ENCODE measurements around the gene PDPR. TPM values are rescaled to one million over a fixed set of nuclear protein-coding genes. Genes with fewer than 3 reads are reported as not detected.
"Not testable (repeated sequence)": the region's sequence is repeated elsewhere in the genome, so short reads cannot be mapped to it uniquely, and the experiment has no call there.

PDPR gene
- total and polyA plus RNA-seq, 10 of the 15 experiments (the other 5 are each of a cell fraction or from before 2014, with no cell fraction given): 2.6 to 29.1 (median 6.8) TPM

DNA sequence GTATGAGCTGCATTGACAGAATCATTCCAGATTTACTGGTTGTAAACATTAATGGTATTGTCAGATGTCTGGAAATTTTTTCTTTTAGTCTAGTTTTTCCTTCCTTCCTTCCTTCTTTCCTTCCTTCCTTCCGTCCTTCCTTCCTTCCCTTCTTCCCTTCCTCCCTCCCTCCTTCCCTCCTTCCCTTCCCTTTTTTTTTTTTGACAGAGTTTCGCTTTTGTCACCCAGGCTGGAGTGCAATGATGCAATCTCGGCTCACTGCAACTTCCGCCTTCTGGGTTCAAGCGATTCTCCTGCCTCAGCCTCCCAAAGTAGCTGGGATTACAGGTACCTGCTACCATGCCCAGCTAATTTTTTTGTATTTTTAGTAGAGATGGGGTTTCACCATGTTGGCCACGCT is 24.8 kb upstream of the PDPR start:
- FAIRE-seq; BruUV-seq (replicated peaks); in situ Hi-C loops (cut with MboI); H3K27ac ChIP-seq (ENCODE audit: control insufficient read depth, insufficient read depth); H2AFZ ChIP-seq (ENCODE audit: control insufficient read depth, low read depth, low read length); H3K79me2 ChIP-seq (ENCODE audit: control insufficient read depth, insufficient read depth, low read length); ATAC-seq; DNase-seq (ENCODE audit: low read depth, low spot score); intact Hi-C loops (cut with micrococcal nuclease; ENCODE audit: unreplicated experiment); H3K9me3 ChIP-seq (replicated peaks; ENCODE audit: control insufficient read depth, insufficient read depth, low read length); POLR2A ChIA-PET; H3K27me3 ChIP-seq (replicated peaks in 1 of 2; ENCODE audit: control insufficient read depth in 2 of 2, insufficient read depth in 2 of 2, low read length in 1 of 2); H4K20me1 ChIP-seq (ENCODE audit: control insufficient read depth, insufficient read depth); H3K36me3 ChIP-seq (ENCODE audit: control insufficient read depth in 2 of 2, insufficient read depth in 2 of 2, low read length in 1 of 2); SMC1A ChIA-PET (ENCODE audit: uncharacterized antibody, unreplicated experiment); H3K9ac ChIP-seq (ENCODE audit: control insufficient read depth, insufficient read depth, low read length); H3K4me3 ChIP-seq; RAD21 ChIA-PET (ENCODE audit: unreplicated experiment); H3K4me1 ChIP-seq (ENCODE audit: control insufficient read depth, insufficient read depth, low read length); H3K4me2 ChIP-seq (ENCODE audit: control insufficient read depth, insufficient read depth): not testable (repeated sequence)
- WGBS (ENCODE audit: insufficient coverage, insufficient replicate concordance, low lambda C conversion rate, missing lambda C conversion rate): 60% methylated on average over 3 of the region's 6 CpGs
- CTCF ChIA-PET: interaction anchor here (0.6 kb wide), 1 partner anchor 542 kb away, joined by 3 read pairs; no protein-coding TSS in a partner anchor

DNA sequence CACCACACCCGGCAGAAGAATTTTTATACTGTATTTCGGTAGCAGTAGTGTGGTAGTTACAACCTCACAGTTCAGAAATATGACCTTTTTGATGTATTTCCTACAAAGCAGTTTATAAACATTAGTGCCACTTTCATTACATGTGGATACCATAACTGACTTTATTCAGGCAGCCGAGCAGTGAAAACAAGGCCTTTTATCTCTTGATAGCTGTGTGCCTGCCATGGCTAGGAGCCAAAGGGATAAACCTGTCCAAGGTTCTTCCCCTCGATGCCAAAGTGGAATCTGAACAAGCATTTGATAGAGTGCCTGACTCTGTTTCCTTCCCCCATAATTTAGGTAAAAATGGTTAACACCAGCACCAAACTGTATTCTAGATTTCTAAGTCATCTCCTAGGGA is 23.0 kb upstream of the PDPR start:
- H3K27me3 ChIP-seq (replicated peaks in 1 of 2; ENCODE audit: control insufficient read depth in 2 of 2, insufficient read depth in 2 of 2, low read length in 1 of 2); intact Hi-C loops (cut with micrococcal nuclease; ENCODE audit: unreplicated experiment); SMC1A ChIA-PET (ENCODE audit: uncharacterized antibody, unreplicated experiment); POLR2A ChIA-PET; H3K9me3 ChIP-seq (replicated peaks; ENCODE audit: control insufficient read depth, insufficient read depth, low read length); CTCF ChIA-PET; BruUV-seq (replicated peaks); H3K9ac ChIP-seq (ENCODE audit: control insufficient read depth, insufficient read depth, low read length); H3K27ac ChIP-seq (ENCODE audit: control insufficient read depth, insufficient read depth); H3K4me1 ChIP-seq (ENCODE audit: control insufficient read depth, insufficient read depth, low read length); in situ Hi-C loops (cut with MboI); H3K4me2 ChIP-seq (ENCODE audit: control insufficient read depth, insufficient read depth); ATAC-seq; H3K36me3 ChIP-seq (ENCODE audit: control insufficient read depth in 2 of 2, insufficient read depth in 2 of 2, low read length in 1 of 2); DNase-seq (ENCODE audit: low read depth, low spot score); H2AFZ ChIP-seq (ENCODE audit: control insufficient read depth, low read depth, low read length); H4K20me1 ChIP-seq (ENCODE audit: control insufficient read depth, insufficient read depth); H3K79me2 ChIP-seq (ENCODE audit: control insufficient read depth, insufficient read depth, low read length); FAIRE-seq; RAD21 ChIA-PET (ENCODE audit: unreplicated experiment); H3K4me3 ChIP-seq: not testable (repeated sequence)
- WGBS (ENCODE audit: insufficient coverage, insufficient replicate concordance, low lambda C conversion rate, missing lambda C conversion rate): 81% methylated on average over 4 of the region's 4 CpGs

DNA sequence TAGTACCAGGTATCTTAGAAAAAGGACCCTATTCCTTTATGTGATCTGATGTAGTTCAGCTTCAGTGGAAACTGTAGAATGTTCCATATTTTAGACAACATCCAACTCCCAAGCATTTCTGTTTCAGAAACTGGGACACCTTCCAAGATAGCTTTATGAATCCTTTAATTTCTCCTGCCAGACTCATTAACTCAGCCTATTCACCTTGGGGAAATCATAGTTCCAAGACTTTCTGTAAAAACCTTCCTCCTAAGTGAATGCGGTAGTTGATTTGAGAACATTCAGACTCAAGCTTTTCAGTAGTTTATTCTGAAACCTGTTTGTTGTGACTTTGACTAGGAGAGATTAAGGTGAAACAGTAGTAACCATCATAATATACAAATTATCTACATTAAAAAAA is 20.0 kb upstream of the PDPR start:
- BruUV-seq (replicated peaks); H3K4me1 ChIP-seq (ENCODE audit: control insufficient read depth, insufficient read depth, low read length); H3K9me3 ChIP-seq (replicated peaks; ENCODE audit: control insufficient read depth, insufficient read depth, low read length); POLR2A ChIA-PET; SMC1A ChIA-PET (ENCODE audit: uncharacterized antibody, unreplicated experiment); RAD21 ChIA-PET (ENCODE audit: unreplicated experiment); H3K4me3 ChIP-seq; H3K36me3 ChIP-seq (ENCODE audit: control insufficient read depth in 2 of 2, insufficient read depth in 2 of 2, low read length in 1 of 2); ATAC-seq; H4K20me1 ChIP-seq (ENCODE audit: control insufficient read depth, insufficient read depth); intact Hi-C loops (cut with micrococcal nuclease; ENCODE audit: unreplicated experiment); H3K4me2 ChIP-seq (ENCODE audit: control insufficient read depth, insufficient read depth); FAIRE-seq; H3K9ac ChIP-seq (ENCODE audit: control insufficient read depth, insufficient read depth, low read length); H3K27ac ChIP-seq (ENCODE audit: control insufficient read depth, insufficient read depth); in situ Hi-C loops (cut with MboI); H2AFZ ChIP-seq (ENCODE audit: control insufficient read depth, low read depth, low read length); H3K27me3 ChIP-seq (replicated peaks in 1 of 2; ENCODE audit: control insufficient read depth in 2 of 2, insufficient read depth in 2 of 2, low read length in 1 of 2); DNase-seq (ENCODE audit: low read depth, low spot score); H3K79me2 ChIP-seq (ENCODE audit: control insufficient read depth, insufficient read depth, low read length): not testable (repeated sequence)
- CTCF ChIA-PET: interaction anchor here (0.6 kb wide), 1 partner anchor 1488 kb away, joined by 3 read pairs; no protein-coding TSS in a partner anchor
- 100% methylated on average over 1 of the region's 1 CpG for WGBS (ENCODE audit: insufficient coverage, insufficient replicate concordance, low lambda C conversion rate, missing lambda C conversion rate)

DNA sequence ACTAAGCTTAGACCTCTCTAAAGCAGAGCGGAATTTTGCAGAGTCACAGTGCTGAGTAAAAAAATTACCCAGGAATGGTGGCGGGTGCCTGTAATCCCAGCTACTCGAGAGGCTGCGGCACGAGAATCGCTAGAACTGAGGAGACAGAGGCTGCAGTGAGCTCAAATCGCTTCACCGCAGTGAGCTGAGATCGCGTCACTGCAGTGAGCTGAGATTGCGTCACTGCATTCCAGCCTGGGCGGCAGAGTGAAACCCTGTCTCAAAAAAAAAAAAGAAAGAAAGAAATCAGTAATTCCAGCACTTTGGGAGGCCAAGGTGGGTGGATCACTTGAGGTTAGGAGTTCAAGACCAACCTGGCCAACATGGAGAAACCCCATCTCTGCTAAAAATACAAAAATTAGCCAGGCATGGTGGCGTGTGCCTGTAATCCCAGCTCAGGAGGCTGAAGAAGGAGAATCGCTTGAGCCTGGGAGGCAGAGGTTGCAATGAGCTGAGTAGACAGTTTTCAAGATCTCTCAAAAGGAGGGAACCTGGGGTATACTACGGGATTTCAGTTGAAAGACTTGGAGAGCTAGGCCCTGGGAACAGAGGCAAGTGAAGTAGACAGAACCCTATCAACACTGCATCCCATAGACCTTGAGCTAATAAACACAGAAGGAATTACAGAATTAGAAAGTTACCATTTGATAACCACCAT is 4.4 kb upstream of the PDPR start:
- 76% methylated on average over 13 of the region's 15 CpGs for WGBS (ENCODE audit: insufficient coverage, insufficient replicate concordance, low lambda C conversion rate, missing lambda C conversion rate)
- H2AFZ ChIP-seq (ENCODE audit: control insufficient read depth, low read depth, low read length); H3K79me2 ChIP-seq (ENCODE audit: control insufficient read depth, insufficient read depth, low read length); H4K20me1 ChIP-seq (ENCODE audit: control insufficient read depth, insufficient read depth); SMC1A ChIA-PET (ENCODE audit: uncharacterized antibody, unreplicated experiment); H3K27ac ChIP-seq (ENCODE audit: control insufficient read depth, insufficient read depth); H3K9ac ChIP-seq (ENCODE audit: control insufficient read depth, insufficient read depth, low read length); H3K4me2 ChIP-seq (ENCODE audit: control insufficient read depth, insufficient read depth); ATAC-seq; CTCF ChIA-PET; H3K36me3 ChIP-seq (ENCODE audit: control insufficient read depth in 2 of 2, insufficient read depth in 2 of 2, low read length in 1 of 2); in situ Hi-C loops (cut with MboI); H3K27me3 ChIP-seq (replicated peaks in 1 of 2; ENCODE audit: control insufficient read depth in 2 of 2, insufficient read depth in 2 of 2, low read length in 1 of 2); H3K9me3 ChIP-seq (replicated peaks; ENCODE audit: control insufficient read depth, insufficient read depth, low read length); RAD21 ChIA-PET (ENCODE audit: unreplicated experiment); BruUV-seq (replicated peaks); FAIRE-seq; intact Hi-C loops (cut with micrococcal nuclease; ENCODE audit: unreplicated experiment); H3K4me1 ChIP-seq (ENCODE audit: control insufficient read depth, insufficient read depth, low read length); DNase-seq (ENCODE audit: low read depth, low spot score); H3K4me3 ChIP-seq; POLR2A ChIA-PET: not testable (repeated sequence)
